Spinal cord (tissue), 10 donors: ENCODE results near the gene CCDC150. TPM values are rescaled to one million over a fixed set of nuclear protein-coding genes. Genes with fewer than 3 reads are reported as not detected.
A peak's percentile ranks its signal among the peaks of the same experiment; 100 is the strongest.

Source experiments
- DNase-seq, 6 donors: peaks; one replicate each; pipeline versions ENCODE4 v3.0.0 to v3.0.0-alpha.2; 2013 to 2015; ENCODE audit warnings: low spot score in 6 of 6, low read depth in 4 of 6
- H3K27ac ChIP-seq: one replicate; pipeline ENCODE4 v1.5.1; 2013; ENCODE audit warnings: low read depth, low read length, control low read depth
- H3K27me3 ChIP-seq: one replicate; pipeline ENCODE4 v1.6.1; 2013; ENCODE audit warnings: low read length; ENCODE audit not compliant: control insufficient read depth, insufficient read depth
- H3K36me3 ChIP-seq: one replicate; pipeline ENCODE4 v1.6.1; 2013; ENCODE audit warnings: low read length; ENCODE audit not compliant: control insufficient read depth, insufficient read depth
- H3K4me1 ChIP-seq: one replicate; pipeline ENCODE4 v1.6.1; 2013; ENCODE audit warnings: low read length; ENCODE audit not compliant: control insufficient read depth, insufficient read depth
- H3K4me3 ChIP-seq: one replicate; pipeline ENCODE4 v1.5.1; 2013; ENCODE audit warnings: low read depth, low read length, control low read depth
- H3K9me3 ChIP-seq: one replicate; pipeline ENCODE4 v1.6.1; 2013; ENCODE audit warnings: low read length; ENCODE audit not compliant: control insufficient read depth, insufficient read depth
- WGBS: methylation state at CpG from one replicate; pipeline ENCODE4 v1.1.5; 2013; ENCODE audit warnings: missing lambda C conversion rate; ENCODE audit not compliant: insufficient coverage; 5-methylcytosine and 5-hydroxymethylcytosine counted together
- polyA plus RNA-seq, 2 donors: library from polyadenylated mRNA; unstranded; fragments of 120-200 nt; gene quantifications; one replicate each; pipeline ENCODE4 v1.2.1, GENCODE V29; 2013; ENCODE audit not compliant: insufficient read length in 2 of 2
- small RNA-seq: library from RNA; depleted of rRNA; stranded (forward); fragments of <200 nt; gene quantifications from one replicate; pipeline ENCODE3, GENCODE V24; 2014; ENCODE audit warnings: low replicate concordance
- total RNA-seq, 2 donors: library from RNA; depleted of rRNA in 1 of 2; stranded (reverse); fragments of 120-200 nt in 1 of 2; fragments of >200 nt in 1 of 2; gene quantifications; one replicate each; pipeline versions ENCODE4 v1.2.3 to v1.2.4, GENCODE V29; 2013 to 2014
- donor health status: healthy.

The CCDC150 gene
- total and polyA plus RNA-seq, 4 donors = 6.8 to 10.2 (median 7.9) TPM

- no CpG with 5 or more reads among the region's 2 CpGs for WGBS
- H3K4me1 ChIP-seq = no peaks in the 10 kb centered on the region
Observed at GRCh38 chr2:196748123-196748522, 108.6 kb downstream of the CCDC150 start.

GRCh38 chr2:196750291-196750923 is 110.9 kb downstream of the CCDC150 start:
- no peak for DNase-seq
- Histone ChIP-seq H3K27ac (no peak overlapping the region), H3K27me3 (no peaks in the 10 kb centered on the region), H3K9me3 (no peaks in the 10 kb centered on the region), H3K4me3 (no peak overlapping the region), H3K4me1 (no peaks in the 10 kb centered on the region), H3K36me3 (no peaks in the 10 kb centered on the region)
- WGBS = no CpG with 5 or more reads among the region's 4 CpGs

More at GRCh38 chr2:196748123-196748522, 108.6 kb downstream of the CCDC150 start:
- H3K4me3 ChIP-seq = no peak overlapping the region
- DNase-seq = no peak
- H3K36me3 ChIP-seq = no peaks in the 10 kb centered on the region
- H3K27me3 ChIP-seq = no peaks in the 10 kb centered on the region
- no peak overlapping the region for H3K27ac ChIP-seq
- no peaks in the 10 kb centered on the region for H3K9me3 ChIP-seq

- DNase-seq = peak in 2 of 6 donors; percentile 51 to 61
- H3K4me1 ChIP-seq = no peaks in the 10 kb centered on the region
- H3K27ac ChIP-seq = no peak overlapping the region
- no peaks in the 10 kb centered on the region for H3K36me3 ChIP-seq
- no peaks in the 10 kb centered on the region for H3K27me3 ChIP-seq
- no peaks in the 10 kb centered on the region for H3K9me3 ChIP-seq
- H3K4me3 ChIP-seq = no peak overlapping the region
- 60% methylated on average over 5 of the region's 8 CpGs for WGBS
Observed at GRCh38 chr2:196750977-196751631, 111.6 kb downstream of the CCDC150 start.

GRCh38 chr2:196758474-196759377 is 119.2 kb downstream of the CCDC150 start:
- H3K4me1 ChIP-seq = no peaks in the 10 kb centered on the region
- peak in 2 of 6 donors; percentile 44 to 70 for DNase-seq
- H3K36me3 ChIP-seq = no peaks in the 10 kb centered on the region
- no peak overlapping the region for H3K27ac ChIP-seq
- WGBS = 88% methylated on average over 1 of the region's 3 CpGs
- no peak overlapping the region for H3K4me3 ChIP-seq
- H3K27me3 ChIP-seq = no peaks in the 10 kb centered on the region
- H3K9me3 ChIP-seq = no peaks in the 10 kb centered on the region

- Histone ChIP-seq H3K4me3 (no peak overlapping the region), H3K9me3 (no peaks in the 10 kb centered on the region), H3K36me3 (no peaks in the 10 kb centered on the region), H3K4me1 (no peaks in the 10 kb centered on the region), H3K27me3 (no peaks in the 10 kb centered on the region), H3K27ac (no peak overlapping the region)
- no peak for DNase-seq
- 82% methylated on average over 3 of the region's 5 CpGs for WGBS
Observed at GRCh38 chr2:196759378-196759706, 119.8 kb downstream of the CCDC150 start.

DNA sequence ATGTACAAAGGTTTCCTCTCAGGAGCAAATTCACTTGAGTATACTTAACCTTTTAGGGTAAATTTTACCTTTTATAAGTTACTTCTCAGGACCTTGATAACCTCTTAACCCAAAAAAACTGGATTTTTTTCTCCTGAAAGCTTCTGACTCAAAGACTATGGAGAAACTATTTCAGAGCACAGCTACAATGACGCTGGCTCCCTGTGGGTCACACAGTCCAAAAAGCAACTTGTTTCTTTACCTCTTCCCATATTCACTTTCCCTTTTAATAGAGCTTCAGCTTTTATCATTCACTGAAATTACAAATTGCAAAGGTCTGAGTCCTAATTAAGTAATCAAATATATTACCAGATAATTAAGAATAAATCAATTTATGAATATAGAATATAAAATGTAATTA is 127.6 kb downstream of the CCDC150 start:
- DNase-seq = no peak
- H3K9me3 ChIP-seq = no peaks in the 10 kb centered on the region
- no peak overlapping the region for H3K4me3 ChIP-seq
- H3K27ac ChIP-seq = no peak overlapping the region
- no peaks in the 10 kb centered on the region for H3K27me3 ChIP-seq
- peaks cover 10% of the 10 kb centered on the region for H3K36me3 ChIP-seq
- no peaks in the 10 kb centered on the region for H3K4me1 ChIP-seq
- WGBS = 75% methylated on average over 1 of the region's 1 CpG

Small RNA genes within 50 kb of the gene (small RNA-seq; reads per million reads assigned to genes)
- not detected for gene RF00424

Other genes with a start within 250 kb of the CCDC150 start
- 10 to 100 TPM; 23.4 to 39.4 TPM for gene HECW2, start 46.2 kb upstream of the CCDC150 start, total RNA-seq
- 10 to 100 TPM; 11.5 to 14.3 TPM for gene HECW2, start 46.2 kb upstream of the CCDC150 start, polyA plus RNA-seq
- gene GTF3C3, start 160.0 kb downstream of the CCDC150 start, total RNA-seq = 10 to 100 TPM; 43.2 to 49.0 TPM
- 10 to 100 TPM; 29.9 to 31.1 TPM for gene GTF3C3, start 160.0 kb downstream of the CCDC150 start, polyA plus RNA-seq
- gene C2orf66, start 169.6 kb downstream of the CCDC150 start, total RNA-seq = 1 to 10 TPM in 1 of 2 donors, under 1 TPM in 1; 0.28 to 1.9 TPM
- gene C2orf66, start 169.6 kb downstream of the CCDC150 start, polyA plus RNA-seq = 1 to 10 TPM; 1.4 to 3.0 TPM